Endothelial cell of umbilical vein (primary cell): ENCODE measurements around the gene BORA.

Source experiments
- EZH2 ChIP-seq: IDR thresholded peaks from 2 replicates; pipeline ENCODE4 v1.6.1; 2012; ENCODE audit warnings: borderline replicate concordance, low read depth, mild to moderate bottlenecking, moderate library complexity, low read length, inconsistent platforms; ENCODE audit not compliant: severe bottlenecking
- FOS ChIP-seq: IDR thresholded peaks from 2 replicates; pipeline ENCODE4 v1.6.1; 2011; ENCODE audit warnings: mild to moderate bottlenecking, low read length, moderate library complexity, borderline replicate concordance; ENCODE audit not compliant: insufficient read depth
- GATA2 ChIP-seq: IDR thresholded peaks from 2 replicates; pipeline ENCODE4 v1.7.0; 2011; ENCODE audit warnings: low read depth, mild to moderate bottlenecking, moderate library complexity, mixed read lengths, low read length; ENCODE audit not compliant: insufficient read length, insufficient read depth
- JUN ChIP-seq: IDR thresholded peaks from 2 replicates; pipeline ENCODE4 v1.6.1; 2011; ENCODE audit warnings: borderline replicate concordance, low read depth; ENCODE audit not compliant: insufficient read length, insufficient read depth
- MAX ChIP-seq: IDR thresholded peaks from 2 replicates; pipeline ENCODE4 v1.6.1; 2011; ENCODE audit not compliant: insufficient read depth, insufficient read length
- MYC ChIP-seq: IDR thresholded peaks from one replicate; pipeline ENCODE4 v1.6.1; 2011; ENCODE audit warnings: mild to moderate bottlenecking, low read depth, low read length
- POLR2A ChIP-seq: IDR thresholded peaks from 2 replicates; pipeline ENCODE4 v1.6.1; 2012; ENCODE audit warnings: low read depth, mild to moderate bottlenecking, control low read depth, low read length
- POLR2AphosphoS5 ChIP-seq: IDR thresholded peaks from 2 replicates; pipeline ENCODE4 v1.6.1; 2012; ENCODE audit warnings: low read depth, mild to moderate bottlenecking, control low read depth, low read length, moderate library complexity; ENCODE audit not compliant: insufficient read depth
- TF ChIP-seq, protein P1 (sequence below), 2 donors: IDR thresholded peaks; 1 replicate in 1 of 2; 2 replicates in 1 of 2; pipeline ENCODE4 v1.5.1; 2011; ENCODE audit warnings: low read length in 2 of 2, mild to moderate bottlenecking in 2 of 2, moderate library complexity in 2 of 2, control low read depth in 1 of 2, inconsistent platforms in 1 of 2, low read depth in 1 of 2; ENCODE audit not compliant: insufficient read depth in 1 of 2; ENCODE audit errors: extremely low read depth in 1 of 2

DNA sequence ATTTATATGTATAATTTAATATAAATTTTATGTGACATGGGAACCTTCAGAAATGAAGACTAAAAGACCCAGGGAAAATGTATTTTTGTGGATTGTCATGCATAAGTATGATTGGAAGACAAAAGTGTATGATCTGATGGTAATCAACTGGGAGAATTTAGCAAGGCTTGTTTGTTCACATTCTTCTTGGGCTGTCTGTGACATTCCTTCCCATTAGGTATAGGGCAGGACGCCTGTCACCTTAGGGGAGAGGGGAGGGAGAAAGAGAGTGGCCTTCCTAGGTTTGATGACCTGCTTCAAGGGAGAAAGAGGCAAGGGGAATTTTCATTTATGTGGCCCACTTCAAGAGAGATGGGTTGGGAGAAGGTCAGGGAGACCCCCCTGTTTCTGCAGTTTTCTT, 76.6 kb downstream of the BORA start:
- TF ChIP-seq GATA2 (no peak), POLR2A (no peak), POLR2AphosphoS5 (no peak), EZH2 (no peak), FOS (no peak), JUN (no peak), MAX (no peak), MYC (no peak)
- TF ChIP-seq, protein P1, sequence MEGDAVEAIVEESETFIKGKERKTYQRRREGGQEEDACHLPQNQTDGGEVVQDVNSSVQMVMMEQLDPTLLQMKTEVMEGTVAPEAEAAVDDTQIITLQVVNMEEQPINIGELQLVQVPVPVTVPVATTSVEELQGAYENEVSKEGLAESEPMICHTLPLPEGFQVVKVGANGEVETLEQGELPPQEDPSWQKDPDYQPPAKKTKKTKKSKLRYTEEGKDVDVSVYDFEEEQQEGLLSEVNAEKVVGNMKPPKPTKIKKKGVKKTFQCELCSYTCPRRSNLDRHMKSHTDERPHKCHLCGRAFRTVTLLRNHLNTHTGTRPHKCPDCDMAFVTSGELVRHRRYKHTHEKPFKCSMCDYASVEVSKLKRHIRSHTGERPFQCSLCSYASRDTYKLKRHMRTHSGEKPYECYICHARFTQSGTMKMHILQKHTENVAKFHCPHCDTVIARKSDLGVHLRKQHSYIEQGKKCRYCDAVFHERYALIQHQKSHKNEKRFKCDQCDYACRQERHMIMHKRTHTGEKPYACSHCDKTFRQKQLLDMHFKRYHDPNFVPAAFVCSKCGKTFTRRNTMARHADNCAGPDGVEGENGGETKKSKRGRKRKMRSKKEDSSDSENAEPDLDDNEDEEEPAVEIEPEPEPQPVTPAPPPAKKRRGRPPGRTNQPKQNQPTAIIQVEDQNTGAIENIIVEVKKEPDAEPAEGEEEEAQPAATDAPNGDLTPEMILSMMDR (IDR thresholded peaks at IDR 0.05; ENCODE audit: extremely low read depth in 1 of 2, insufficient read depth in 1 of 2, low read depth in 1 of 2, low read length in 2 of 2): no peak
